NOMO-1 treated with DMSO at 0.1 percent for 48 hours (cell line): ENCODE results near the gene CFLAR.
"Not testable (repeated sequence)": the region's sequence is repeated elsewhere in the genome, so short reads cannot be mapped to it uniquely, and the experiment has no call there.

Source experiments
- DNase-seq: peaks from one replicate; lab custom pipeline; 2025; ENCODE audit not compliant: unreplicated experiment; lab: John Stamatoyannopoulos, UW

CFLAR gene

DNA sequence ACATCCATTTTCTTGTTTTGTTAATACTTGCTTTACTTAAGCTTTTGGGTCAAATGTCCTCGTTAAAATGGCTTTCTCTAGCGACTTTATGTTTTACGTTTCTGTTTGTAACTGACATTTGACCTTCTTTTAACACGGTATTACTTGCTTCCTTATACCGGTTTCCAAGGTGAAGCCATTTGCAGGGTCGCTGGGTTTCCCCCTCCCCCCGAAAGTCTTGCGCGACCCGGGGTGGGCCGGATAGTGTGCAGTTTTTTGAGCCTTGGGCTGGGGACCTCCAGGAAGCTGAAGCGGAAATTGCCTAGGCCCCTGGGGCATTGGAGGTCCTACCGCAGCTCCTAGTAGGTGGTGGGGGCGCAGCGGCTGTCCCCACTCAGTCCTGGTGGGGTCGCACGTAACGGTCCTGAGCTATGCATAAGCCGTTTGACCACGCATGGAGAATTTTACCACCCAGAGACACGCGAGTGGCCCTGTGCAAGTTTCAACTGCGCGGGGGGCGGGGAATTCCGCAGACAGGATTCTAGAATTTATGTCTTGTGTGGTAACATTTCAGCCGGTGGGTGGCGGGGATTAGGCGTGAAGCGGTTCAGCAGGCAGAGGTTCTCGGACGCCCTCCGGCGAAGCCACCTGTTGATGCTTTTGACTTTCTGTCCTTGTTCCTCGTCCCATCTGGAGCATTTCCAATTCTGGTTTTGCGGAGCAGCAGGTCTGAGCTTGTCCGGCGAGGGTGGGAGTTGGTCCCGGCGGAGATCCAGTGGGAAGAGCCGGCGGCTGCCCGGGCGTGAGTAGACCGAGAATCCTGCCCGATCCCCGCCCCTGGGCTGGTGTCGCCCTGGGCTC, 2.4 kb downstream of the CFLAR start:
- peak; percentile 85 for DNase-seq

DNA sequence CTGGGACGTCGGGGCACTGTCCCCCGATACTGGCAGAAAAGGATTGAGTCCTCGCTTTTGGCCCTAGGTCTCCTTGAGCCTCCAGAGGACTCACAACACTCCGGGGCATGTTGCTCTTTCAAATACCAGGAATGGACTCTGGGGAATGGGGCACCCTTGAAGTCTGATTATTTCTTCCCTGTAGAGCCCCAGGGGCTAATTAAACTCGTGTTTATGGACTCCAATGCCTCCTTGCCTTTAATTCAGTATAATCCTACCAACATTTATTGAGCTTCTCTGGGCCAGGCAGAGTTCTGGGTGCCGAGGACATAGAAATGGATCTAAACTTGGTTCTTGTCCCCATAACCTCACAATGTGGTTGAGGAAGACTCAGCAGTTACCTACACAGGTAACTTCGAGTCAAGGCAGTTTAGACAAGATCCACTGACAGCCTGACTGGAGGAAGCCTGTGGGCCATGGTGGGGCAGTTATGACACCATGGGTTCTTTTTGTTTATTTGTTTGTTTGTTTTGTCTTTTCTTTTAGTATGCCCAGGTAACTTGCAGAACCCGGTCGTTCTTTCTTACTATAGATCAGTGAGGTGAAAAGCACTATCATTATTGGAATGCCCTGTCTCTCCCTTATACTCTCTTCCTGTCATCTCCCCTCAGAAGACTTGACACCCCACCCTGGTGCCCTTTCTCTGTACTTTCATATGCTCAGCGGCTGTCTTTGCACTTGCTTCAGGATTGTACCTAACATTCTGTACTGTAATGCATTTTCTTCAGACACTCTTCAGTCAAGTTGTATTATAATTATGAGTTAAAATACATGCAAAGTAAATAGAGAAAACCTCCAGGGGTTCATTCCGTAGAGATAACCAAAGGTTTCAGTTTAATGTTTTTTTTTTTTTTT, 3.2 kb downstream of the CFLAR start:
- peak; percentile 8 for DNase-seq

DNA sequence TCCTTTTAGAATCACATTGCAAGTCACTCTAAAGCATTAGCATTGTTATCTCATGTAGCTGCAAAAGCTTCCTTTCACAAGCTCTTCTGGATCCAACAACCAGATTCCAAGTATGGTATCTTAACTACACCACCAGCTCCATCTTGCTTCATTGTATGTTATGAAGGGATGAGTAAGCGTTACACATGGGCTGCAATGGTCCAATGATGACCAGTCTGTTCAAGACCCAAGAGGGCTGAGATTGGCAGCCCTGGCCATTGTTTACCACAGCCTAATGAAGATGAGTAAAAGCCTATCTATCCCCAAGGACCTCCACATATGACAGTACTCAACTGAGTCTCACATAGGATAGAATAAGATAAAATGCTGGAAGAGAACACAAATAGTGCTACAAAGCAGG, 6.3 kb downstream of the CFLAR start:
- DNase-seq = no peak

DNA sequence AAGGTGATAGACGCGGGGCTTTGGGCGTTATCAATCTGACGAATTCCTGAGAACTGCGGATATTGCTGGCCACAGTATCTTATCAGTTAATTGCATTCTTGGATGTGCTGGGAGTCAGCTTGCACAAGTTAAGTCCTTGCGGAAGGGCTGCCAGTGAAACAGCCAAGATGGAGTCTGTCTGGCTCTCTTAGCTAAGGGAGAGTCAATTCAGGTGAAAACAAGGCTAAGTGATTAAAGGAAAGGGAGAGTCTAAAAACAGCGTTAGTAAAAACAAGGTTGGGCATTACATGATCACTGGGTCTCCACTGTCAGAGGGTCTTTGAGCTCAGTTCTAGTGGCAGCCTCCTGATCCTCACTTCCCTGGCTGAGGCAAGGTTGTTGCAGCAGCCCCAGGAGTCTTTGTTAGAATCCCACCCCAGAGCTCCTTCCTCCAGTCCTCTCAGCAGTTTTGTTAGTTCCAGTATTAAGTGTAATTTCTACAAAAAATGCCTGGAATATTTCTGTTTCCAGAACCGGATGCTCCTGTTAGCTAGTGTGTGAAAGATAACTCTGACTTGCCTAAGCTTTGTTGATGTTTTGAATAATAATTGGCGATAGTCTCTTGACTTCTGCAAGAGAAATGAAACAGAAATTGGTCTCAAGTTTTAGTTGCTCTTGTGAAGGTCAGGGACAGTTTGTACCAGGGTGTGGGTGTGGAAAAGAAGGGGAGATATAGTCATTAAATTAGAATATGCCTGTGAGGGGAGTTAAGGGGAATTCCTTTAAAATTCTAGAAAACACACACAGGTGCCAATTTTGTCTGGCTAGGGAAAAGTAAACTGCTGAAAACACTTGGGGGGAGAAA, 10.6 kb downstream of the CFLAR start:
- DNase-seq = no peak

DNA sequence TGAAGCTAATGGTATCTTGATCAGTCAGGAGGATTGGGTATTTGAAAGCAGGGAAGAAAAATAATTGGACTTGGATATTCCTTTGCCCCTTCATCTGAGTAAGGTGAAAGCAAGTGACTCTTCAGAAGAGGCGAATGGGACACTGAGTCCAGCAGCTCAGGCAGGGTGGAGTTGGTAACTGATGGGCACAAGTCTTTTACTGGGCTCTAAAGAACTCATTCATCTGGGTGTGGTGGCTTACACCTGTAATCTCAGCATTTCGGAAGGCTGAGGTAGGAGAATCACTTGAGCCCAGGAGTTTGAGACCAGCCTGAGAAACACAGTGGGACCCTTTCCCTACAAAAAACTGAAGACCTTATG, 11.2 kb downstream of the CFLAR start:
- no peak for DNase-seq

DNA sequence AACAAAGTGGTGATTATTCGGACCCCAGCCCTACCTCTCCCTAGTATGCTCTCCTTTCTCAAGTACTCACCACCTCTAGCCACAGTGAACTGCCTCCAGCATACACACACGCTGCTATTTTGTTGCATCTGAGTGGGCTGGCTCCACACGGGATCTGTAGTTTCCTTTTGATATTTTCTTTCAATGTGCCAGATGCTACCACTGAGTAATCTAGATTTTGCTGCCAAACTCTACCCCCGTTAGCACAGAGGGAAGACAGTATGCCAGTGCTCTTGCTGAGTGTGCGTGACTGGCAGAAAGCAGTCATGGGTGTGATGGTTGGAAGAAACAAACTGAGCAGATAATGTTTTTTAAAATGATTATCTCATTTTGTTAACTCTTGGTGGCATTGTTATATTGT, 11.6 kb downstream of the CFLAR start:
- DNase-seq = no peak

DNA sequence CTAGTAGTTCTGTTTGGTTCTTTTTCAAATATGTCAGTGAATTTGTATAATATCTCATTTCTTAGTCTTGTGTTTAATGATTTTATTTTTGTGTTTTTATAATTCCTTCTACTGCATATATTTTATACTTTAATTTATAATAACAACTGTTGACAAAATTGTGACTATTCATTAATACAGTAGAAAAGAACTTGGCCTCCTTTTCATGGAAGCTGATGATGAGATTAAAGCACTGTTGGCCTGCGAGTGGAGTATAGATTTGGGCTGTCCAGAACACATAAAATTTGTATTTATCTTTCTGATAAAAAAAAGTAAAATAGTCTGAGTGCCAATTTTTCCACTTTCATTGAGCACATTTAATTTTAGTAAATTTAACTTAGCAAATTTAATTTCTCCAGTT, 12.1 kb downstream of the CFLAR start:
- no peak for DNase-seq

DNA sequence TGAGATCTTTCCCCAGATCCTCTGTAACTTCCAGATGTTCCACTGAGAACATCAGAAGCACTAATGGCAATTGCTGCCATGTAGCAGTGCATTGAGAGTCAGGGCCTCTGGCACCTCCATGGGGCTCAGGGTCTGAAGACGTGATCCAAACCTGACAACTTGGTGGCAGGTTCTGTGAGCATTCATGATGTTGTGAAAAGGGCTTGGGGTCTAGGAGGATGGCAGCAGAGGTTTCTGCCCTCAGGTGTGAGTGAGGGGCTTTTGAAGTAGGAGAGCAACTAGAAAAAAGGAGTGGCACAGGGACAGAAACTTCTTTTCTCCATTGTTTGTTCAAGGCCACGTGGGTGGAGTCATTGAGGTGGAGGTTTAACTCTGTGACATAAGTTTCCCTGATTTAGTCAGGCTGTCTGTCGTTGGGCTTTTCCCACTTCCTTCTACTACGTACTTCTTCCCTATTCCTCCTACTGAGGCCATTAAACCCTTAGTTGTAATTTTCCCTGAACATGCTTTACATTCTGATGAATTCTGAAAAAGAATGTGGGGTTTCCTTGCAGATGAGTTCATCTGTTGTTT, 13.1 kb downstream of the CFLAR start:
- DNase-seq = no peak

DNA sequence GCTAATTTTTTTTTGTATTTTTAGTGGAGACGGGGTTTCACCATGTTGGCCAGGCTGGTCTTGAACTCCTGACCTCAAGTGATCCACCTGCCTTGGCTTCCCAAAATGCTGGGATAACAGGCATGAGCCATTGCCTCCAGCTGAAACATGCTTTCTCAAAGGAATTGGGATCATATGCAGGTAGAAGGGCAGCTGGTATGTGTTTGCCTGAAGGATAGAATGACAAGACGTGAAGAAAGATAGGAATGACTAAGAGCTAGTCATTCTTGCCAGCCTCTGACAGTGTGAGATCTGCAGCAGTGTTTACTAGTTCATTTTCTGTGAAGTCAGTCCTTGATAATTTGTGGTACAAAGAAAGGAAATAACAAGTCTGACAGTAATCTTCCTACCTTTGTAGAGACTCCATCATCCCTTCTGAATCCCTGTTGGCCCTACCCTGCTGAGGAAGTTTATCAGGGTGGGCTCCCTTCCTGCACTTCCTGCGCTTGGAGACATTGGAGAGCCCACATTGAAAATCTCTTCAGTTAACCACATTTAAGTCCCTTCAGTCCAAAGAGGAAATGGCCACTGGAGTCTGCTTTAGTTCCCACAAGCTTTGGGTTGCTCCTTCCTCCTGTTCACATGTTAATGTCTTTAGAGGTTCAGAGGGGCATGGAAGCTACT, 14.7 kb downstream of the CFLAR start:
- DNase-seq = peak; percentile 50

DNA sequence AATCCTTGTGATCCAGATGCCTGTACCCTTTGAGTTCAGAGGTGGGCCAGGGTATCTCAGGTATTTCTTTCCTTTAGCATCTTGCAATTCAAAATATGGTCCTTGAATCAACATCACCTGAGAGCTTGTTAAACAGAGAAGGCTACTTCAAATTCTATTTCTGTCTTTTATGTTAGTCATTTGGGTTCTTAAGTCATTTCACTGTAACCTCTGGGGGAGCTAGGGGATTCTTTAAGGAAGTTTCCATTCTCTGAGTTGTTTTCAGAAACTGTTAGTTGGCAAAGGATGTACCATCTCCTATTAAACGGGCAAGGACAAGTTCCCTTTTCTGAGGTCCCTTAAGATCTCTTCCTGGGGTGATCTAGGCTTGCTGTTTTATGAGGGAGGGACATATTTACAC, 16.6 kb downstream of the CFLAR start:
- DNase-seq = peak; percentile 37

DNA sequence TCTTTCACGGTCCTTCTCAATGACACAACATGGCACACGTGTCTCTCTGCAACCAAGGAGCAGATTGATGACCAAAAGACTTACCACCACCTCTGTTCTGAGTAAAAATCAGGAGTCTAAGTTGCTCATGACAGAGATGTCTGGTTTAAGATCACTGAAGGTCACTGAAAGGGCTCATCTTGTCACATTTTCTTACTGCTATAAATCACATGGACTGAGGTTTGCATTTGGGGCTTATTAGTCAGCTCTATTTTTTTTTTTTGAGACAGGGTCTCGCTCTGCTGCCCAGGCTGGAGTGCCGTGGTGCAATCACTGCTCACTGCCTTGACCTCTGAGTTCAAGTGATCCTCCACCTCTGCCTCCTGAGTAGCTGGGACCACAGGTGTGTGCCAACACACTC, 19.4 kb downstream of the CFLAR start:
- no peak for DNase-seq

DNA sequence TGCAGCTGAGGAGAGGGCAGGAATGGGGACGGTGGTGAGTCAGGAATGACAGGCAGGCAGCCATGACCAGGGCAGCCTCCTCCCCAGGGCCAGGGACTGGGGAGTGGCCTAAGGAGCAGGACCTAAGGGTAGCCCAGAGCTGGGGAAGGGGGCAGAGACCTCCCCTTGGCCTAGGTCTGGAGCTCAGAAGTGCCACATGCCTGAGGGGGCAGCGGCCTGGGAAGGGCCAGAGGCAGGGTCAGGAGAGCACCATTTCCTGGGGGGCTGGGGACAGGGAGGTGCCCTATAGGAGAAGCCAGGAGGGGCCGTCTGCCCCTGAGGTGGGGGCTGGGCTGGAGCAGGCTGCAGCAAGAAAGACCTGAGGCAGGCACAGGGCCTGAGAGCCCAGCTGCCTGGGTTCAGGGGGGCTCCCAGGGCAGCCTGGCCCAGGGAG, 20.9 kb downstream of the CFLAR start:
- no peak for DNase-seq

DNA sequence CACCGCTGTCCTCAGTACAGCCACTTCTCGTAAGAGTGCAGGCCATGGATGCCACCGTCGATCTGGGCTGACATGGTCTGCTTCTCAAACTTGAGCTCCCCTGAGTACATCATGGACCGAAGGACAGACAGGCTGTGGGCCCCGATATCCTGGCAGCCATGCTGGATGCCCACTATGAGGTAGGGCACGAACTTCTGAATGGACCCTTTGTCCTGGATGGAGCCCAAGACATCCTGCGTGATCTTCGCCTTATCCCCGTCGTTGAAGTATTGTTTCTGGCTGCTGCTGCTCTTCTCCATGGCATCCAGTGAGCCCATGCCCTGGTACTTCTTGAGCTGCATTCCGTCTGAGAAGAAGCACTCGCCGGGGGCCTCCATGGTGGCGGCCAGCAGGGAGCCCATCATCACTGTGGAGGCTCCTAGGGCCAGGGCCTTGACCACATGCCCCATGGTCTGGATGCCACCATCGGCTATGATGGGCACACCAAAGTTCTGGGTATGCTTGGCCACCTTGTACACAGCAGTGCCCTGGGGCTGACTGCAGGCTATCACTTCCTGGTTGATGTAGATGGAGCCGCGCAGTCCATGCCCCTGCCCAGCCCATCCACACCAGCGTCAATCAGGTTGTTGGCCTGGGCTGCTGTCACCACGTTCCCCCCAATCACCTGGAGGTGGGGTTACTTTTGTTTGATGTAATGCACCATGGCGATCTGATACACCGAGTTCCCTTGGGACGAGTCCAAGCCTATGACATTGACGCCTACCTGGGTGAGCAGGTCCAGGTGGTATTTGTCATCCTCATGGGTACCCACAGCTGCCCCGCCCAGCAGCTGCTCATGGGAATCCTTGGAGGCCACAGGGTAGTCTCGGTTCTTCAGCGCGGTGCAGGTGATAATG, 21.8 kb downstream of the CFLAR start:
- no peak for DNase-seq

DNA sequence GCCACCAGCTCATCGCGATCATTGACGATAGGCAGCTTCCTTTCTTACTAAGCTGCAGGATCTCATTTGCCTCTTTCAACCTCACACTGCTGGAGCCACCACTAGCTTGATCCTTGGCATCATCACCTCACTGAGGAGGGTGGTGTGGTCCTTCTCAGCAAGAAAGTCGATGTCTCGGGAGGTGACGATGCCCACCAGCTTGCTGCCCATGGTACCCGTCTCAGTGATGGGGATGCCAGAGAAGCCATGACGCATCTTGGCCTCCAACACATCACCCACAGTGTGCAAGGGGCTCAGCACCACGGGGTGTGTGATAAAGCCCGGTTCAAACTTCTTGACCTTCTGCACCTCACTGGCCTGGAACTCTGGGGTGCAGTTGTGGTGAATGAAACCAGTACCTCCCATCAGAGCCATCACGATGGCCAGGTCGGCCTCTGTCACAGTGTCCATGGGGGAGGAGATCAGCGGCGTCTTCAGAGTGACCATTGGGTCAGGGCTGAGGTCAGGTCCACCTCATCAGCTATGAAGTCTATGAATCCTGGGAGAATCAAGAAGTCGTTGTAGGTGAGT, 22.5 kb downstream of the CFLAR start:
- DNase-seq = no peak

DNA sequence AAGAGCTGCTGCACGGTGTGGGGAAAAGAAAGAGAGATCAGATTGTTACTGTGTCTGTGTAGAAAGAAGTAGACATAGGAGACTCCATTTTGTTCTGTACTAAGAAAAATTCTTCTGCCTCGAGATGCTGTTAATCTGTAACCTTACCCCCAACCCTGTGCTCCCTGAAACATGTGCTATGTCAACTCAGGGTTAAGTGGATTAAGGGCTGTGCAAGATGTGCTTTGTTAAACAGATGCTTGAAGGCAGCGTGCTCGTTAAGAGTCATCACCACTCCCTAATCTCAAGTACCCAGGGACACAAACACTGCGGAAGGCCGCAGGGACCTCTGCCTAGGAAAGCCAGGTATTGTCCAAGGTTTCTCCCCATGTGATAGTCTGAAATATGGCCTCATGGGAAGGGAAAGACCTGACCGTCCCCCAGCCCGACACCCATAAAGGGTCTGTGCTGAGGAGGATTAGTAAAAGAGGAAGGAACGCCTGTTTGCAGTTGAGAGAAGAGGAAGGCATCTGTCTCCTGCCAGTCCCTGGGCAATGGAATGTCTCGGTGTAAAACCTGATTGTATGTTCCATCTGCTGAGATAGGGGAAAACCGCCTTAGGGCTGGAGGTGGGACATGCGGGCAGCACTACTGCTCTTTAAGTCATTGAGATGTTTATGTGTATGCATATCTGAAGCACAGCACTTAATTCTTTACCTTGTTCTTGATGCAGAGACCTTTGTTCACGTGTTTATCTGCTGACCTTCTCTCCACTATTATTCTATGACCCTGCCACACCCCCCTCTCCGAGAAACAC, 23.2 kb downstream of the CFLAR start:
- not testable (repeated sequence) for DNase-seq

DNA sequence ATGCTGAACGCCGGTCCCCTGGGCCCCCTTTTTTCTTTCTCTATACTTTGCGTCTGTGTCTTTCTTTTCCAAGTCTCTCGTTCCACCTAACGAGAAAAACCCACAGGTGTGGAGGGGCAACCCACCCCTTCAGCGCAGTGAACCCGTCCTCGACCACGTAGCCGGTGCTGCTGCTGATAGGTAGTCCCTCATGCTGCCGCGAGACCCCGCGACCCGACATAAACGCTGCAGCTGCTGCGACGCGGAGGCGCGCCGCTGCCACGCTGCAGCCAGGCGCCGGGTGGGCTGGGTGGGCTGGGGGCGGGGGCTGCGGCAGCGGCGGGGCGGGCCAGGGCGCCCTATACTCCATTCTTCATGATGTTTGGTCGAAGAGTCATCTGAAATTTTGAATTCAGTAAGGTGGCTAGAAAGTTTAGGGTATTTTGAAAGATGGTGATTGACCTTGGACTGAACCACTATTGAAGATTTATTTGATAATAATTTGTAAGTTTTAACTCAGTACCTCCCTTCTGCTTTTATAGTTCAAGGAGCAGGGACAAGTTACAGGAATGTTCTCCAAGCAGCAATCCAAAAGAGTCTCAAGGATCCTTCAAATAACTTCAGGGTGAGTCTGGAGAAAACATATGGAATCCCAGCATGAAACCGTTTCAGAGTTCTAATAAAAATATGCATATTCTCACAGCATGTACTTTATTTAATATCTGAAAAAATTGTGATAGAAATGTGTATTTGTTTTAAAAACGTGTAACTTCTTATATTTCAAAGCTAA, 24.1 kb downstream of the CFLAR start:
- no peak for DNase-seq
